Right forelimb (tissue), 1 donor: Measurements from ENCODE around the gene KIF22.
A peak's percentile ranks its signal among the peaks of the same experiment; 100 is the strongest.
"Not testable (repeated sequence)": the region's sequence is repeated elsewhere in the genome, so short reads cannot be mapped to it uniquely, and the experiment has no call there.

ENCODE experiments used
- DNase-seq: peaks from one replicate; pipeline ENCODE4 v3.0.0-alpha.2; 2018

The KIF22 gene

GRCh38 chr16:29815793-29816693 lies 25.5 kb downstream of the KIF22 start, which contains the start of gene PAGR1:
PAGR1 (plus strand) TSS chr16:29816152; CDS start chr16:29816526, 374 bp downstream.
- peak; percentile 98 for DNase-seq

GRCh38 chr16:29816694-29817441 lies 26.3 kb downstream of the KIF22 start:
- no peak for DNase-seq

GRCh38 chr16:29818082-29818481 lies 27.5 kb downstream of the KIF22 start:
- no peak for DNase-seq

GRCh38 chr16:29819506-29819905 lies 29.0 kb downstream of the KIF22 start:
- DNase-seq, result no peak

GRCh38 chr16:29820271-29820701 lies 29.7 kb downstream of the KIF22 start, which contains the start of gene MVP:
MVP (plus strand) TSS chr16:29820462; CDS start chr16:29830550, 10,088 bp downstream.
- DNase-seq, result no peak

- DNase-seq, result no peak
Observed at GRCh38 chr16:29820730-29821642, 30.4 kb downstream of the KIF22 start.

GRCh38 chr16:29821643-29822115 lies 31.1 kb downstream of the KIF22 start:
- DNase-seq, result no peak

- DNase-seq, result no peak
Observed at GRCh38 chr16:29824589-29825144, 34.1 kb downstream of the KIF22 start.

GRCh38 chr16:29825145-29826044 lies 34.8 kb downstream of the KIF22 start:
- DNase-seq, result no peak

- no peak for DNase-seq
Observed at GRCh38 chr16:29826342-29826695, 35.8 kb downstream of the KIF22 start.

- DNase-seq, result no peak
Observed at GRCh38 chr16:29830774-29831173, 40.2 kb downstream of the KIF22 start.

GRCh38 chr16:29831490-29831889 lies 40.9 kb downstream of the KIF22 start:
- no peak for DNase-seq

- DNase-seq, result not testable (repeated sequence)
Observed at GRCh38 chr16:29833219-29833618, 42.7 kb downstream of the KIF22 start.

- no peak for DNase-seq
Observed at GRCh38 chr16:29834079-29834478, 43.5 kb downstream of the KIF22 start.

GRCh38 chr16:29835926-29836325 lies 45.4 kb downstream of the KIF22 start:
- DNase-seq, result no peak

- DNase-seq, result no peak
Observed at GRCh38 chr16:29836623-29837022, 46.1 kb downstream of the KIF22 start.

- no peak for DNase-seq
Observed at GRCh38 chr16:29837841-29838240, 47.3 kb downstream of the KIF22 start.

GRCh38 chr16:29839822-29840221 lies 49.3 kb downstream of the KIF22 start:
- DNase-seq, result no peak

- DNase-seq, result no peak
Observed at GRCh38 chr16:29840240-29840639, 49.7 kb downstream of the KIF22 start.

GRCh38 chr16:29841631-29842030 lies 51.1 kb downstream of the KIF22 start:
- no peak for DNase-seq

GRCh38 chr16:29842732-29843346 lies 52.3 kb downstream of the KIF22 start:
- DNase-seq, result no peak
